HG03196 (cell line): ENCODE results near the gene ACVRL1.

Experiments
- ATAC-seq: cut with Tn5 transposase; IDR thresholded peaks from one replicate; pipeline ENCODE4 v1.9.1; 2021; ENCODE audit not compliant: unreplicated experiment

Gene ACVRL1

DNA sequence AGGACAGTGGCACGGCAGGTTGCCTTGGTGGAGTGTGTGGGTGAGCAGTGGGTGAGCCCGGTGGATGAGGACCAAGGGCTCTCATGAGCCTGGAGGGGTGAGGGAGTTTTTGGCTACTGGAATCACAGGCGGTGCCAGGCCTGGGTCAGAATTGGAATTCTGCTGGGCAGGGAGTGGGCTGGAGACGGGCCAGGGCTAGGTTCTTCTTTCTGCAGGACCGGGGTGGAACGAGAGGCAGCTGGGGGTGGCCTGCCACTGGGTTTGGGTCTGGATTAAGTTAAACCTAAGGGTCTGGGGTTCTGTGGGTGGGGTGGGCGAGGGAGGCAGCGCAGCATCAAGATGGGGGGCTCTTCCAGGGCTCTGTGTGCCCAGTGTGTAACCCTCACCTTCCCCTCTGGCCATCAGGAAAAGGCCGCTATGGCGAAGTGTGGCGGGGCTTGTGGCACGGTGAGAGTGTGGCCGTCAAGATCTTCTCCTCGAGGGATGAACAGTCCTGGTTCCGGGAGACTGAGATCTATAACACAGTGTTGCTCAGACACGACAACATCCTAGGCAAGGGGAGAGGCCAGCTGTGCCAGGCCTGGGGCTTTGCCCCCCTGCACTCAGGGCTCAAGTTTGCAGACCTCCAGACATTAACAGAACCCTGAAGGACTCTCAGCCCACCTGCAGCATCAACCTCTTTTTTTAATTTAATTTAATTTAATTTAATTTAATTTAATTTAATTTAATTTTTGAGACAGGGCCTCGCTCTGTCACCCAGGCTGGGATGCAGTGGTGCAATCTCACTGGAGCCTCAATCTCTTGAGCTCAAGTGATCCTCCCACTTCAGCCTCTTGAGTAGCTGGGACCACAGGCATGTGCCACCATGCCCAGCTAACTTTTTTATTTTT, 7.0 kb downstream of the ACVRL1 start:
- ATAC-seq: no peak

DNA sequence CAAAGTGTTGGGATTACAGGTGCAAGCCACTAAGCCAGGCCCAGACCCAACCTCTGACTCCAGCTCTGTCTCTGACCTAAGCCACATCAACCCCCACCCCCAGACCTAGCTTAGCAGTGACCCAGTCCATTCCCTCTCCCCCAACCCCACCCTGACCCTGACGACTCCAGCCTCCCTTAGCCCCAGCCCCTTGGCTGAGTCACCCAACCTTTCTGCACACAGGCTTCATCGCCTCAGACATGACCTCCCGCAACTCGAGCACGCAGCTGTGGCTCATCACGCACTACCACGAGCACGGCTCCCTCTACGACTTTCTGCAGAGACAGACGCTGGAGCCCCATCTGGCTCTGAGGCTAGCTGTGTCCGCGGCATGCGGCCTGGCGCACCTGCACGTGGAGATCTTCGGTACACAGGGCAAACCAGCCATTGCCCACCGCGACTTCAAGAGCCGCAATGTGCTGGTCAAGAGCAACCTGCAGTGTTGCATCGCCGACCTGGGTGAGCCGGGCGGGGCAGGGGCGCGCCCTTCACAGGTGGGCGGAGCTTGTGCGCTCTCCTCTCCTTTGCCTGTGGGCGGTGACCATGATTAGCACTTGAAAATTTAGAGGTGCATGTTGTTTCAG, 7.8 kb downstream of the ACVRL1 start:
- no peak for ATAC-seq

DNA sequence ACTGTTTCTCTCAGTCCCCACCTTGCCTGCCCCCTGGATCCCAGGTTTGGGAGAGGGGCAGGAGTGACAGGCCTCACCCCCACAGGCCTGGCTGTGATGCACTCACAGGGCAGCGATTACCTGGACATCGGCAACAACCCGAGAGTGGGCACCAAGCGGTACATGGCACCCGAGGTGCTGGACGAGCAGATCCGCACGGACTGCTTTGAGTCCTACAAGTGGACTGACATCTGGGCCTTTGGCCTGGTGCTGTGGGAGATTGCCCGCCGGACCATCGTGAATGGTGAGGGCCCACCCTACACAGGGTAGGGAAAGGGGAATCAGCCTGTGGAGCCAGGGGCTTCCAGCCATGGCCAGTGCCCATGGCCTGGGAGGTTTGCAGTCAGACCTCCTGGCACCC, 8.6 kb downstream of the ACVRL1 start:
- ATAC-seq: no peak

DNA sequence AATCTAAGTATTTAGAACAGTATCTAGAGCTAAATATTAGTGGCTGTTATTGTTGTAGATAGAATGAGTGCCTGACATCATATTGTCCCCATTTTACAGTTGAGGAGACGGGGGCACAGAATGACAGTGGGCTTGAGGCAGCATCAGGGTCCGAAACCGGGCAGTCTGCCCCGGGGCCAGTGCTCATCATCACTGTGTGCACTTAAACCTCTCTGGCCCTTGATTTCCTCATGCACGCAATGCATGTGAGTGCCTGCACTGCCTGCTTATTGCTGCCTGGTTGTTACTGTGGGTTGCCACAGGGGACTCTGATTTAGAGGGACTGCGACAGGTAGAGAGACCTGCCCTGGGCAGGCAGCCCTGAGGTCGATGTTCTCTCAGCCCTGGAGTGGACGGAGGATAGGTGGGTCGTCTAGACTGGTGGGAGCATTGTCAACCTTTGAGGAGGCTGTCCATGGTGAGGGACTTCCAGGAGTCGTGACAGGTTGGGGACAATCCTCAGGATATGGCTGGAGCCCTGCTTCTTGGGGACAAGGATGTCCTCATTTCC, 9.8 kb downstream of the ACVRL1 start:
- no peak for ATAC-seq

DNA sequence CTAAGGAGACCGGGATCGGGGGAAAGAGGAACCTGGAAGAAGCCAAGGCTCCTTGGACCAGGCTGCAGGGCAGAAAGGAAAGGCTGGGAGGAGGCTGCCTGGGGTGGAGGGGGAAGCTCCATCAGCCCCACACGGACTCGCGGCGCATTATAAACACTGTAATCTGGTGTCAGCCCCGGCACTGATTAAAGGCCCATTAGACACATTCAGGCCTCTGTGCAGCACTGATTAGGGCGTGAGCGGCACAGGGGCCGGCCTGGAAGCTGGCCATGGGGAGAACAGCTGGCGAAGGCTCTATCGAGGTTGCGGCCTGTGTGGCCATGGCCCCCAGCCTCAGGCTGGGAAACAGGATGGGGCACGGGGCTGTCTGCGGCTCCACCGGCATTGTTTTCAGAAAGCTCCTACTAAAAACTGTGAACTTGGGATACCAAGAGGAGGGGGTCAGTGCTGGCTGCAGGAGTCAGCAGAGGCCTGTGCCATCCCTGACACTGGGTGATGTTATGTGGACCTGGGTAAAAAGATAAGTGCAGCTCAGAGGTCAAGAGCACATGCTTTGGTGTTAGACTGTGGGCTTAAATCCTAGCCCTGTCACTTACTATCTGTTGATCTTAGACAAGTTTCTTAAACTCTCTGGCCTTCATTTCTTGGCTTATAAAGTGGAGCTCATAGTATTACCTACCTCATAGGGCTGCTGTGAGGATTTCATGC, 10.6 kb downstream of the ACVRL1 start:
- no peak for ATAC-seq

DNA sequence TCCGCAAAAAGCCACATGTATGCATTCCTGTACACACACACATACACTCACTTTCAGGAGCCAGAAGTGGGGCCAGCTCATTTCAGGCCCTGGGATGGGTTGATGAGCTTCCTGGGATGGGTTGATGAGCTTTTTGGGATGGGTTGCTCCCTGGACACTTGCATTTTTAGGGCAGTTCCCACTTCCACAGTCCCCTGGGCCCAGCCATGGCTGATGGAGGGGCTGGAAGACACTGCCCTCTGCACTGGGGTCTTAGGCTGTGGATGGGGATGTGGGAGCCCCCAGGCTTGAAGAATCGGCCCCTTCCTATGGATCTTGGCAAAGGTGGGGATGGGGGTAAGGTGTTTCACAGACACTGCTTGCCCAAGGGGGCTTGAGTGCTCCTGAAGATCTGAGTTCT, 12.7 kb downstream of the ACVRL1 start:
- no peak for ATAC-seq

DNA sequence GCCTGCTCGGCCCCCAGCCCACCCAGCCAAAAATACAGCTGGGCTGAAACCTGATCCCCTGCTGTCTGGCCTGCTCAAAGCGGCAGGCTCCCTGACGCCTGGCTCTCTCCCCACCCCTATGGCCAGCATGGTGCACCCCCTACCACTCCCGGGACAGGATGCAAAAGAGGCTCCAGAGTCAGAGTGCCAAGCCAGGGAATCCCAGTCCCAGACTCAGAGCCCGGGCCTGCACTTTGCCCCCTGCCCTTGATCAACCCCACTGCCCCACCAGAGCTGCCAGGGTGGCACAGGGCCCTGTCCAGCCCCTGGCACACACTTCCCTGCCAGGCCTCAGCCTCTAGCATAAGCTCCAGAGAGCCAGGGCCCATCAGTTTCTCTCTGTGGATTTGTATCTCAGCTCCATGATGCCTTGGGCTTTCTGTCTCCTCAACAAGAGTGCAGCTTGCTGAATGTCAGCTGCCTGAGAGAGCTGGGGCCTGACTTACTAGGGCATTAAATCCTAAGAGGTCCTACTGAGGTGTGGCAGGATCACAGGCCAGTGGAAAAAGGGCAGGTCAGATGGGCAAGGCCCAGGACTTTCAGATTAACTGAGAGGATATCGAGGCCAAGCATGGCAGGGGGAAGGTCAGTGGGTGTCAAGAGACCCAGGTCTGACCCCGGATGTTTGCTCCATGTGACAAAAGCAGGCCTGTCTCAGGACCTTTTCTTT, 13.9 kb downstream of the ACVRL1 start:
- ATAC-seq: no peak

DNA sequence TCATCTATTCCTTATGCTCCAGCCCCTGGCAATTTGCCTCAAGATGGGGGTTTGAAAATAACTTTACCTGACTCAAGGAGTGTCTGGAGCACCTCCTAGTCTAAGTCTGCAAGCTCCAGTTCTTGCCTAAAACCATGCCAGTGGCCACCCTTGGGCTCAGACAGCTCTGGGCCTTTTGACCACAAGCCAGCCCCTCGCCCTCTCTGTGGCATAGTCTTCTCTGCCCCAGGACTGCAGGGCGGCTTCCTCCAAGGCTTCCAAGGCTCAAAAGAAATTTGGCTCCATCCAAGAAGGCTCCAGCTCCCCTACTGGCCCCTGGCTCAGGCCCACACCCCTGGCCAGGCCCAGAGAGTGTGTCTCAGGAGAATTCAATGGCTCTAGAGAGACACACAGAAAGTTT, 14.8 kb downstream of the ACVRL1 start:
- no peak for ATAC-seq

DNA sequence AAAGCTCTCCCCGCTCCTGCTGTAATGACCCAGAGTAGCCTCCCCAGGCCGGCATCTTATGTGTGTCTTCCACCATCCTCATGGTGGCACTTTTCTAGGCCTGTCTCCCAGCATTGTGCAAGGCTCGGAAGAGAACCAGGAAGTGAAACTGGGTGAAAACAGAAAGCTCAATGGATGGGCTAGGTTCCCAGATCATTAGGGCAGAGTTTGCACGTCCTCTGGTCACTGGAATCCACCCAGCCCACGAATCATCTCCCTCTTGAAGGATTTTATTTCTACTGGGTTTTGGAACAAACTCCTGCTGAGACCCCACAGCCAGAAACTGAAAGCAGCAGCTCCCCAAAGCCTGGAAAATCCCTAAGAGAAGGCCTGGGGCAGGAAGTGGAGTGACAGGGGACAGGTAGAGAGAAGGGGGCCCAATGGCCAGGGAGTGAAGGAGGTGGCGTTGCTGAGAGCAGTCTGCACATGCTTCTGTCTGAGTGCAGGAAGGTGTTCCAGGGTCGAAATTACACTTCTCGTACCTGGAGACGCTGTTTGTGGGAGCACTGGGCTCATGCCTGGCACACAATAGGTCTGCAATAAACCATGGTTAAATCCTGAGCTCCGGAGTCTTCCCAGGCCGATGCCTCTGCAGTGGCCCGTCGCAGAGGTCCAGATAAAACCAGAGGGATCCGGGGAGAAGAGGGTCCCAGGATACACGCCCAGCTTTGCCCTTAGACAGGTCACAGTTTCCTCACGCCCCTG, 15.6 kb downstream of the ACVRL1 start:
- ATAC-seq: no peak

DNA sequence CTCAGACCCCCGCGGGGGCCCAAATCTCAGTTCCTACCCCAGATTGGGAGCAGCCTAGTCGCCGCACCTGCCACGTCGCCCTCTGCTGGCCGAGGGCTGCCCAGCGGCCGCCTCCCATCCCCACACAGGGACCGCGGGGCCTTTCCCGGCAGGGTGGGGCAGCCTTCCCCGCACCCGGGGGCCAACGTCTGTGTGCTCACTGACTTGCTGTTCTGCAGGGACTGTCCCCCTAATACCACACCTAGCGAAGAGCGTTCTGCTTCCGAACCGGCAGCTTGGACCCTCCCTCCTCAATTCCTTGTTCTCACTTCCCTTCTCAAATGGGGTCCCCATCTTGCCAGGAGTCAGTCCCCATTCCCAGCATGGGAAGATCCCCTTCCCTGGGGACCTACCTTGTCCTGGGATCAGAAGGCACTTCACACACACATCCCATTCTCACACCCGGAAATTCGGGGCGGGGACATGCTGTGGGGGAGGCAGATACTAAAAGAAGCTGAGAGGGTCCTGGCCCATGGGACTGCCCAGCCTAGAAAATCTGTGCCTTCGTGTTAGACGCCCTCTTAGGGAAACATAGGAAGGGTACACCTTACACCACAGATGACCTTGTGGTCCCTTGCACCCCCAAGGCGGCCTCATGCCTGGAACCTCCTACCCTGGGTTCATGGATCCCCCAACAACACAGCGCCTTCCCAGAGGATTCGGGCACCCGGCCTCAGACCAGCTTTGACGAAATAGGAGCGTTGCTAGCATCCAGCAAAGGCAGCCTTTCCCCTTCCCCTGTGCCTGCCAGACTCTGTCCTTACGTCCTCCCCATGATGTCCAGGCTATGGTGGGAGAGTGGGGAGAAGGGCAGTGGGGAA, 16.4 kb downstream of the ACVRL1 start:
- ATAC-seq: no peak

DNA sequence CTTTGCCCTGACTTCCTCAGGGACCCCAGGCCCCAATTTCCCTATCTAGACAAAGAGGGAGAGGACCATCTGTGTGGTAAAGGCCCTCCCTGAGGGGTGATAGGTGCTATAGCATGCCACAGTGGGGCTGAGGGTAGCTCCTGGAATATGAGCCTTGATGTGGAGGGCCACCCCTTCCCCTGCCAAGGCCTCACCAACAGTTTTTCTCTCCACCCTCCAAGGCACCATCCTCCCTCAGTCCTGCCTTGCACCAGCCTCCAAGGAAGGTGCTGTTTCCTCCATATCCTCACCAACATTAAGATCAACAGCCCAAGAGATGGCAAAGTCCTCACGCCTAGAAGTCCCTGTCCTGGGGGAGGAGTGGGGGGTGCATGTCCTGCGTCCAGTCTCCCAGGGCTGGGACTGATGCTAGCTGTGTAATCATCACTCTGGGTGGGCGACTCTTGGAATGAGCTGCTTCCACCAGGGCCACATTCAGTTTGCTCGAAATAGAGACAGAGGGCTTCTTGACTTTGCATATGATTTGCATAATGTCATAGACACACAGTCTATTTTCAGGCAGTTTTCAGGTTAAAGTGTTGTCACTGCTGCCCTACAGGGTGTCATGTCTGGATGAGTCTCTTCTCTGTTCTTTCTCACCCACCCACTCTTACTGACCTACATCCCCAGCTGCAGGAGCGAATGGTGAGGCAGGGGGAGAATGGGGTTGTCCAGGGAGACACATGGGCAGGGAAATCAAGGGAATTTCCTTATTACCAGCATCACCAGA, 17.4 kb downstream of the ACVRL1 start:
- ATAC-seq: no peak

DNA sequence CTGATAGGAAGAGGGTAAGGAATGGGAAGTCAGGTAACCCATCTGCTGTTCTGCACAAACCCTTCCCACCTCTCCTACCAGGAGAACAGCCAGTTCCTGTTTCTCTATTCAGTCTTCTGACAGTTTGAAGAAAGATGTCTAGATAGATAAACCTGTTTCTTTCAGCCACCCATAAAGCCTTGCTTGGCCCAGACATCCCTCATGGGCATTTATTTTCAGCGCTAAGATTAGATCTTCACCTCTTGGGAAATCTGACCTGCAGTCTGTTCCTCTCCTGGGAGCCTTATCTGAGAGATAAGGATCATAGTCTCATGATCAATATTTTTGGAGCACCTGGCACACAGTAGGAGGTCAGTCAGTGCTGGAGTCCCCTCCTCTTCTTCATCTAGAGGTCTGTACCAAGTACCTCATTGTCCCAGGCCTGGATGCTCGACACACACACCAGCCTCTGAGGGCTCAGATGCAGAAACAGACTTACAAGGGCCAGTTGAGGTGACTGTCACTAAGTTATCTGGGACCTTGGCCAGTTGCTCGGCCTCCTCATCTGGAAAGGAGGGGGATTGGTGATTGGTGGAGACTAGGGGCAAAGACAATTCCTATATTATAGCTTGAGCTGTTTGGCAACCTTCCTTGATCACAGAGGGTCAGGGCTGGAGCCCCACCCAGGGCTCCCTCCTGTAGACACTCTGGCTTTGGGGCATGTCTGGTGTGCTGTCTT, 18.2 kb downstream of the ACVRL1 start:
- ATAC-seq: no peak

DNA sequence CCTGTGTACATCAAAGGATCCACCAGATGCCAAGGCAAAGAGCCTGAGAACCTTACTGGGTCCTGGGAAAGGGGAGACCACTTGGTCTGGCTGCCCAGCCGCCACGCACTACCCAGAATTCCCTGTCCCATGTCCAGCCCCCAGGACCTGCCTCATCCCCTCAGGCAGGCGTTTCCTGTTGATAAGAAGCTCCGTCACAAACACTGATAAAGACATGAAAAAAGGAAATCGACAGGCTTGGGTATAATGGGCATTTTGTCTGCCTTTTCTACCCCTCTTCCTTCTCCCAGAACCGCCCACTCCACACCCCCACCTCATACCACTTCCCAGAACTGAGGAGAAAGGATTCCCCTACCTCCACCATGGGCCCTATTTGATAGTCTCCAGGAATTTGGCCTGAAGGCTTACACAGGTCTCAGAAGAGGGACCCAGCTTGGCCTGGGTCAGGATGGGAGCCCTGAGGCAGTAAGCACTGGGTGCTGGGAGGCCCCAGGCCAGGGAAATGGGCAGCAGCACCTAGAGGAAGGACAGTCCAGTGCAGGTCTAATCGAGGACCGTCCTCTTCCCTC, 18.8 kb downstream of the ACVRL1 start:
- ATAC-seq: no peak

DNA sequence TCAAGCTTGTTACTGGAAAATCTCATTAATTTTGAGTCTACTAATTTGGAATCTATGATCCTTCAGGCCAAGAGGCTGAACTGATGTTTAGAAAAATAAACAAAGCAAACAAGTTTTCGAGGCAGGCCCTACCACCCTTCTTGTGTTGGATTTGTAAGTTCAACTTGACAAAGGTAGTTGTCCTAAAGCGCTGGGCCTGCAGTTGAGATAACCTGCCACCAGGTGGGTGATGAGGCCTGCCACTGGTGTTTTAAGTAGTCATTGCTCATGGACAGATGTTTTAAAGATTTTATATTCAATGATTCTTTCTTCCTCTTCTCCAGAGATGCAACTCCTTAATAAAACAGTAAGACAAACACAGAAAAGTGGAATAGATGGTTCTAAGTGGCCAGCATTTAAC, 19.4 kb downstream of the ACVRL1 start:
- no peak for ATAC-seq

DNA sequence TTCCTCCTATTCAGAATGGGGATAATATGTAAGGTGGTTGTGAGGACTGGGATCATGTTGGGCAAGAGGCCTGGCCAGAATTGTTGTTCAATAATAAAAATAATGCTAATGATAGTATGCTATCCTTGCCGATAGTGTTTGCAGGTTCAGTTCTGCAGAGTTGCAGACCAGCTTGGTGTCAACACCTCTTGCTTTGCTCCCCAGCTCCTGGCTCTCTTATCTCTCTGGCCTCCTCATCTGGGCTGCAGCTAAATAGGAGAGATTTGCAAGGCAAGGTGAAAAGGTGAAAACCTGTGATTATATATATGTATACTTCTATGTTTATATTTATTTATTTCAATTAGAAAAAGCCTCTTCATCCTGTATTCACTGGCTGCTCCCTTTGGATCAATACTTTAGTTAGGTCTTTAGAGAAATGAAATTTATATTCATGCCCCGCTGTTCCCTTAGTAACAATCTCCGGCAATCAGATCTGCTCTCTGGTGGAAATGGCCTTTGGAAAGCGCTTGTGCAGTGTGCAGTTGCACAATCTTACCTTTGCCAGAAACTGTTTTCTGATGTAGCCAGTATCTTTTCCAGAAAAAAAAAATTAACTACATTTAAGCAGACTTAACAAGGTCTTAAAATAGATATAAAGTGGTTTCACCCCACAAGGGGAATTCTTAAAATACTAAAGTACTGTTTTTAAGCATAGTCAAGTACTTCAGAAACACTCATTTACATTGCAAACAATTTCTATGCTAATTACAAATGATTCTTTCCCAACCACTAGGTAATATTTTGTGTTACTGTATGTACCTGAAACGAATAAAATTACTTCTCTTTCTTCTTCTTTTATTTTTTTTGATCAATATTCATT, 25.1 kb downstream of the ACVRL1 start:
- ATAC-seq: no peak

DNA sequence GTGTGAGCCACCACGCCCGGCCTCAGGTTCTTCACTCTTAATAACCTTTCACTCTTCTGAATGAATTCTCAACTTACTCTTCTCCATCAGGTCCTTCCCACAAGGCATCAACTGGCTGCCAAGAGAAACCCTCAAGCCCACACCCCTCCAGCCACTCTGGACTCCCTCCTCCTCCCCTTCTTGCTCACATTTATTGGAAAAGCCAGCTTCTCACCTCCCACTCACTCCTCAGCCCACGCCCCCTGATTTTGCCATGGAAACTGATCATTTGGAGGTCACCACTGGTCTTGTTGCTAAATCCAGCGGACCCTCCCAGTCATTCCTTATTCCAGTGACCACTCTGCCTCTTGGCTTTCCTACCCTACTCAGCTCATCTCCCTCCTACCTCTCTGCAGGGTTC, 26.8 kb downstream of the ACVRL1 start:
- no peak for ATAC-seq

DNA sequence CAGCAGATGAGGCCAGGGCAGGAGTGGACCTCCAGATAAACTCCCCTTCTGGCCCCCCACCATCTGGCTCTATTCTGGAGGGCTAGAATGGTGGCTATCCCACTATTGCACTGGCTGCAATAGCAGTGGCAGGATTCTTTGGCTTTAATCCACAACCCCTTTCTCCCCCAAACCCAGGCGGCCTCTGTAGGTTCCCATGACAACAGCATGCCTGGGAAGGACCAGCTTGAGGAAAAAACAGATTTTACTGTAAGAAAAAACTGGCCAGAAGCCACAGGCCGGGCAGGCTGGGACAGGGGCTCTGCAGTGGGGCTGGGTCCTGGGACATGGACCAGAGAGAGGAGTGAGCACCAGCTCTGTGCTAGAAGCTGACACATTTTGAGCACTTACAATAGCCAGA, 30.6 kb downstream of the ACVRL1 start:
- no peak for ATAC-seq
